HepG2 (cell line): ENCODE data around the gene RPS19. TPM values are rescaled to one million over a fixed set of nuclear protein-coding genes. Genes with fewer than 3 reads are reported as not detected.

ENCODE experiments used
- FOXC1 ChIP-seq: sonication (generic); formaldehyde crosslinking; IDR thresholded peaks from 2 replicates; pipeline ENCODE4 v1.8.0; 2022; ENCODE audit warnings: mild to moderate bottlenecking, missing genetic modification reagents, borderline replicate concordance
- HMGA1 ChIP-seq: sonication (generic); formaldehyde crosslinking; conservative IDR thresholded peaks from 2 replicates; pipeline ENCODE4 v1.4.0; 2020; ENCODE audit warnings: missing genetic modification reagents
- HMGXB3 ChIP-seq: sonication (generic); formaldehyde crosslinking; IDR thresholded peaks from 2 replicates; pipeline ENCODE4 v1.4.0; 2020; ENCODE audit warnings: missing genetic modification reagents, borderline replicate concordance
- HNRNPK ChIP-seq: fragments of 200-400 bp; formaldehyde crosslinking; IDR thresholded peaks from 2 replicates; pipeline ENCODE4 v1.6.1; 2018; ENCODE audit warnings: low read length, low read depth, moderate library complexity, mild to moderate bottlenecking; ENCODE audit not compliant: poor library complexity, severe bottlenecking
- HOXA7 ChIP-seq: sonication (generic); formaldehyde crosslinking; IDR thresholded peaks from 2 replicates; pipeline ENCODE4 v1.8.1; 2022; ENCODE audit warnings: mild to moderate bottlenecking, missing genetic modification reagents, moderate library complexity
- ZNF282 ChIP-seq: fragments of 450-650 bp; IDR thresholded peaks from 2 replicates; pipeline ENCODE4 v1.6.1; 2018; ENCODE audit not compliant: partially characterized antibody
- ZSCAN29 ChIP-seq: sonication (generic); formaldehyde crosslinking; conservative IDR thresholded peaks from 2 replicates; pipeline ENCODE4 v1.4.0; 2020; ENCODE audit warnings: mild to moderate bottlenecking, missing genetic modification reagents
- polyA plus RNA-seq, 8 experiments: library from polyadenylated mRNA; depleted of rRNA in 3 of 8; stranded (reverse) in 7 of 8; unstranded in 1 of 8; fragments of >200 nt; fragmentation: Illumina TruSeq in 4 of 8; extraction: Trizol in 4 of 8; gene quantifications; 2 replicates each; pipeline versions ENCODE4 v1.2.1 to v1.2.3, GENCODE V29; 2011 to 2016; ENCODE audit warnings: low read depth in 4 of 8, missing spikeins in 1 of 8, mixed read lengths in 1 of 8; ENCODE audit not compliant: insufficient read depth in 1 of 8
- total RNA-seq, 5 experiments: library from RNA; depleted of rRNA; stranded (reverse); fragments of >200 nt; fragmentation: Illumina TruSeq; extraction: Trizol; gene quantifications; 2 replicates each; pipeline ENCODE4 v1.2.3, GENCODE V29; 2016; ENCODE audit warnings: low read depth in 1 of 5
- TF ChIP-seq, protein P1 (sequence below): sonication (generic); formaldehyde crosslinking; IDR thresholded peaks from one replicate; pipeline ENCODE4 v1.5.1; 2020; ENCODE audit warnings: mild to moderate bottlenecking, missing genetic modification reagents; ENCODE audit errors: not compliant biosample characterization
- TF ChIP-seq, protein P2 (sequence below): sonication (generic); formaldehyde crosslinking; IDR thresholded peaks from 2 replicates; pipeline ENCODE4 v1.4.0; 2020; ENCODE audit warnings: missing genetic modification reagents, borderline replicate concordance
- TF ChIP-seq, protein P3 (sequence below): sonication (generic); formaldehyde crosslinking; IDR thresholded peaks from 2 replicates; pipeline ENCODE4 v1.5.1; 2020; ENCODE audit warnings: mild to moderate bottlenecking, missing genetic modification reagents, borderline replicate concordance

RPS19 gene
- total and polyA plus RNA-seq, 2 of the 13 experiments (the other 11 are each of a cell fraction or from before 2014, with no cell fraction given): 1,983 to 4,758 TPM

GRCh38 chr19:41883821-41884733 is 24.0 kb downstream of the RPS19 start (continued):
- TF ChIP-seq, protein P1, sequence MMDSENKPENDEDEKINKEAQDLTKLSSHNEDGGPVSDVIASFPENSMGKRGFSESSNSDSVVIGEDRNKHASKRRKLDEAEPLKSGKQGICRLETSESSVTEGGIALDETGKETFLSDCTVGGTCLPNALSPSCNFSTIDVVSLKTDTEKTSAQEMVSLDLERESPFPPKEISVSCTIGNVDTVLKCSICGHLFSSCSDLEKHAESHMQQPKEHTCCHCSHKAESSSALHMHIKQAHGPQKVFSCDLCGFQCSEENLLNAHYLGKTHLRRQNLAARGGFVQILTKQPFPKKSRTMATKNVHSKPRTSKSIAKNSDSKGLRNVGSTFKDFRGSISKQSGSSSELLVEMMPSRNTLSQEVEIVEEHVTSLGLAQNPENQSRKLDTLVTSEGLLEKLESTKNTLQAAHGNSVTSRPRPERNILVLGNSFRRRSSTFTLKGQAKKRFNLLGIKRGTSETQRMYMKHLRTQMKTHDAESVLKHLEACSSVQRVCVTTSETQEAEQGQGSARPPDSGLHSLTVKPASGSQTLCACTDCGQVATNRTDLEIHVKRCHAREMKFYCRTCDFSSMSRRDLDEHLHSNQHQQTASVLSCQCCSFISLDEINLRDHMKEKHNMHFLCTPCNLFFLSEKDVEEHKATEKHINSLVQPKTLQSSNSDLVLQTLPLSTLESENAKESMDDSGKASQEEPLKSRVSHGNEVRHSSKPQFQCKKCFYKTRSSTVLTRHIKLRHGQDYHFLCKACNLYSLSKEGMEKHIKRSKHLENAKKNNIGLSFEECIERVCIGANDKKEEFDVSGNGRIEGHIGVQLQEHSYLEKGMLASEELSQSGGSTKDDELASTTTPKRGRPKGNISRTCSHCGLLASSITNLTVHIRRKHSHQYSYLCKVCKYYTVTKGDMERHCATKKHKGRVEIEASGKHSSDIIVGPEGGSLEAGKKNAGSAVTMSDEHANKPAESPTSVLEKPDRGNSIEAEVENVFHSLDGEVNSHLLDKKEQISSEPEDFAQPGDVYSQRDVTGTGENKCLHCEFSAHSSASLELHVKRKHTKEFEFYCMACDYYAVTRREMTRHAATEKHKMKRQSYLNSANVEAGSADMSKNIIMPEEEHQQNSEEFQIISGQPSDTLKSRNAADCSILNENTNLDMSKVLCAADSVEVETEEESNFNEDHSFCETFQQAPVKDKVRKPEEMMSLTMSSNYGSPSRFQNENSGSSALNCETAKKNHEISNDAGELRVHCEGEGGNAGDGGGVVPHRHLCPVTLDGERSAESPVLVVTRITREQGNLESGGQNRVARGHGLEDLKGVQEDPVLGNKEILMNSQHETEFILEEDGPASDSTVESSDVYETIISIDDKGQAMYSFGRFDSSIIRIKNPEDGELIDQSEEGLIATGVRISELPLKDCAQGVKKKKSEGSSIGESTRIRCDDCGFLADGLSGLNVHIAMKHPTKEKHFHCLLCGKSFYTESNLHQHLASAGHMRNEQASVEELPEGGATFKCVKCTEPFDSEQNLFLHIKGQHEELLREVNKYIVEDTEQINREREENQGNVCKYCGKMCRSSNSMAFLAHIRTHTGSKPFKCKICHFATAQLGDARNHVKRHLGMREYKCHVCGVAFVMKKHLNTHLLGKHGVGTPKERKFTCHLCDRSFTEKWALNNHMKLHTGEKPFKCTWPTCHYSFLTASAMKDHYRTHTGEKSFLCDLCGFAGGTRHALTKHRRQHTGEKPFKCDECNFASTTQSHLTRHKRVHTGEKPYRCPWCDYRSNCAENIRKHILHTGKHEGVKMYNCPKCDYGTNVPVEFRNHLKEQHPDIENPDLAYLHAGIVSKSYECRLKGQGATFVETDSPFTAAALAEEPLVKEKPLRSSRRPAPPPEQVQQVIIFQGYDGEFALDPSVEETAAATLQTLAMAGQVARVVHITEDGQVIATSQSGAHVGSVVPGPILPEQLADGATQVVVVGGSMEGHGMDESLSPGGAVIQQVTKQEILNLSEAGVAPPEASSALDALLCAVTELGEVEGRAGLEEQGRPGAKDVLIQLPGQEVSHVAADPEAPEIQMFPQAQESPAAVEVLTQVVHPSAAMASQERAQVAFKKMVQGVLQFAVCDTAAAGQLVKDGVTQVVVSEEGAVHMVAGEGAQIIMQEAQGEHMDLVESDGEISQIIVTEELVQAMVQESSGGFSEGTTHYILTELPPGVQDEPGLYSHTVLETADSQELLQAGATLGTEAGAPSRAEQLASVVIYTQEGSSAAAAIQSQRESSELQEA (CRISPR knock-in tag): peak; percentile 24
- peak; percentile 79; the same call in 1 of the 2 replicates for TF ChIP-seq FOXC1 (CRISPR knock-in tag)
- TF ChIP-seq ZSCAN29 (CRISPR knock-in tag): peak; percentile 54; the same call in 1 of the 2 replicates
- peak; percentile 87; the same call in 1 of the 2 replicates for TF ChIP-seq HMGXB3 (CRISPR knock-in tag)
- TF ChIP-seq, protein P2, sequence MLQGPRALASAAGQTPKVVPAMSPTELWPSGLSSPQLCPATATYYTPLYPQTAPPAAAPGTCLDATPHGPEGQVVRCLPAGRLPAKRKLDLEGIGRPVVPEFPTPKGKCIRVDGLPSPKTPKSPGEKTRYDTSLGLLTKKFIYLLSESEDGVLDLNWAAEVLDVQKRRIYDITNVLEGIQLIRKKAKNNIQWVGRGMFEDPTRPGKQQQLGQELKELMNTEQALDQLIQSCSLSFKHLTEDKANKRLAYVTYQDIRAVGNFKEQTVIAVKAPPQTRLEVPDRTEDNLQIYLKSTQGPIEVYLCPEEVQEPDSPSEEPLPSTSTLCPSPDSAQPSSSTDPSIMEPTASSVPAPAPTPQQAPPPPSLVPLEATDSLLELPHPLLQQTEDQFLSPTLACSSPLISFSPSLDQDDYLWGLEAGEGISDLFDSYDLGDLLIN (CRISPR knock-in tag): no peak
- TF ChIP-seq, protein P3, sequence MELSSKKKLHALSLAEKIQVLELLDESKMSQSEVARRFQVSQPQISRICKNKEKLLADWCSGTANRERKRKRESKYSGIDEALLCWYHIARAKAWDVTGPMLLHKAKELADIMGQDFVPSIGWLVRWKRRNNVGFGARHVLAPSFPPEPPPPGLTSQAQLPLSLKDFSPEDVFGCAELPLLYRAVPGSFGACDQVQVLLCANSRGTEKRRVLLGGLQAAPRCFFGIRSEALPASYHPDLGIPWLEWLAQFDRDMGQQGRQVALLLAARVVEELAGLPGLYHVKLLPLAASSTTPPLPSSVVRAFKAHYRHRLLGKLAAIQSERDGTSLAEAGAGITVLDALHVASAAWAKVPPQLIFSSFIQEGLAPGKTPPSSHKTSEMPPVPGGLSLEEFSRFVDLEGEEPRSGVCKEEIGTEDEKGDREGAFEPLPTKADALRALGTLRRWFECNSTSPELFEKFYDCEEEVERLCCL (CRISPR knock-in tag): 0 out of 2 replicates have a peak, but pooled peaks have one; percentile 31
- TF ChIP-seq HMGA1 (CRISPR knock-in tag): no peak
- no peak for TF ChIP-seq HOXA7 (CRISPR knock-in tag)
- TF ChIP-seq ZNF282: no peak
- peak; percentile 84 for TF ChIP-seq HNRNPK
